Daoy (cell line): ENCODE measurements around the gene SCAF11. TPM values are rescaled to one million over a fixed set of nuclear protein-coding genes. Genes with fewer than 3 reads are reported as not detected.

Experiments used
- DNase-seq: peaks from one replicate; pipeline ENCODE4 v3.0.0-alpha.2; 2015; ENCODE audit warnings: low read depth
- total RNA-seq: library from RNA; depleted of rRNA; stranded (reverse); fragments of >200 nt; shearing (Covaris generic); gene quantifications from 2 replicates; pipeline ENCODE4 v1.2.3, GENCODE V29; 2014

SCAF11 gene
- total RNA-seq, 1 experiment from 2014 or later, result 62.7 TPM

DNA sequence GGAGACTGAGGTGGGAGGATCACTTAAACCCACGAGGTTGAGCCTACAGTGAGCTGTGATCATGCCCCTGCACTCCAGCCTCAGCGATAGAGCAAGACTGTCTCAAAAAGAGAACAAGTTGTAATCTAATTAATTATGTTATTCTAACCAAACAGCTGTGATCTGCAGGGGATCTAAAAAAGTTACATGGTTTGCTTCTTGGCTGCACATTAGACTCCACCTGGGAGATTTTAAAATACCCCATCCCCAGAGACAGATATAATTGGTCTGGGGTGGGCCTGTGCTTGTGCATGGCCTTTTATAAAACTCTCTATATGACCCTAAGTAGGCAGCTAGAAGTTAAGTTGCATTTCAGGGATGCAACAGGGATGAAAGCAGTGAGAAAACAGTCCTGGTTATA, 76.7 kb downstream of the SCAF11 start:
- DNase-seq, result no peak

DNA sequence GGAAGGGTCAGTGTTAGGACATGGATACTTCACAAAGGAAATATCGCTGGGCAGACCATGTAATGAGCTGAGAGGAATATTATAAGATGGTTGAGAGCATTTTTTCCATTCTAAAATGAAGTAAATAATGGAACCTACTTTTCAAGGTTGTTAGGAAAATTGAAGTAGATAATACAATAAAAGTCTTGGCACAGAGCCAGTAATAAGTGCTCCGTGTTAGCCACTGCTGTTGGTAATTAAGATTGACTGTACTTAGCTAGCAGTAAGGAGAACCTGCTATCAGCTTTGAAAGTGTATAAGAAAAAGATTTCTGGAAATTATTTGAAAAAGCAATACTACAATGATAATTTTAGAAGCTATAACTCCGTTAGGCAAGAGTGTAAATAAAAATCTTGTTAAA, 77.6 kb downstream of the SCAF11 start:
- no peak for DNase-seq

DNA sequence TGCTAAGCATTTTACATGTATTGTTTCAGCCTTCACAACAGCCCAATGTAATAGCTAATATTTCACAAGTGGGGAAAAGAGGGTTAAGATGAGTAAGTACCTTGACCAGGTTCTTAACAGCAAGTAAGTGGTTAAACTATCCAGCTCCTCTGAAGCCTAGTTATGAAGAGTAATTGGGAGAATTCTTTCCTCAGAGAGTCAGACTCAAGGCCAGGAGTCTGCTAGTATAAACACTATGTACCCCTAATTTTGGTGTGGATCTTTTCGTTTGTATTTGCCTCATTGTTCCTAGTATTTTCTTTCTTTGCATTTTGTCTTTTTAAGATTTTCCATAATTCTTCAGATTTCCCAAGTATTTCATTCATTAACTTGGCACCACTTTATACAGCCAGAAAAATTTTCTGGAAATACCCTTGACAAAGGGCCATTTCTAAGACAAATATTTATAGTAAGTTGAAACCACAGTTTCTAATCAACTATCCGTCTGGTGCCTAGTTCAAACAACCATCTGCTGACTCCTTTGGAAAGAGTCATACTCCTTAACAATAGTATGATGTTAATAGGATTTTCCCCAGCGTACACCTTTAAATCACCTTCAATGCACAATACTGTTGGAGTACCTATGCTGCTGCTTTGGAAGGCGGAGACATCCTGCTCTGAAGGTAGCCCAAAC, 81.2 kb downstream of the SCAF11 start:
- no peak for DNase-seq

DNA sequence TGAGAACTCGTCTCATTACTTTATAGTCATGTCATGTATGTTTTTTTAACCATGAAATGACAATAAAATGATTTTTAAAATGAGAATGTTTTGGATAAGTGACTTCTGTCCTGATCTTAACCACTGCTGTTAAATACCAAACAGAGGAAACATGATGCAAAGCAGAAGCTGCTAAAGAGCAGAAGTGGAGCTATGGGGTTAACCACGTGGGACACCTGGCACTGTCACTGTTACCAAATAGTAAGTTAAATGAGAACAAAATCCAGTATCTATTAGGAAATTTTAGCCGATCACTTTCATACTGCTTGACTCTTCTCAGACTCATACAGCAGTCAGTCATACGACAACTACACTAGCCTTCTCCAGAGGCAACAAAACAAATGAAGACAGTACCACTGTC, 82.4 kb downstream of the SCAF11 start:
- no peak for DNase-seq

DNA sequence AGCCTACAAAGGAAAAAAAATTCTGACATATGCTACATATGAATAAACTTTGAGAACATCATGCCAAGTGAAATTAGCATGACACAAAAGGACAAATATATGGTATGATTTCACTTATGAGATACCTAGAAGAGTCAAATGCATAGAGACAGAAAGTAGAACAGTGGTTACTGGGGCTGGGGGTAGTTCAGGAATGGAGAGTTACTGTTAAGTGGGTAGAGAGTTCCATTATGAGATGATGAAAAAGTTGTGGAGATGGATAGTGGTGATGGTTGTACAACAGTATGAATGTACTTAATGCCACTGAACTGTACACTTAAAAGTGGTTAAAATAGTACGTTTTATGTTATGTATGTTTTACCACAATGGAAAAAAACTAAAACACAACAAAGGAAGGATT, 92.3 kb downstream of the SCAF11 start:
- no peak for DNase-seq

DNA sequence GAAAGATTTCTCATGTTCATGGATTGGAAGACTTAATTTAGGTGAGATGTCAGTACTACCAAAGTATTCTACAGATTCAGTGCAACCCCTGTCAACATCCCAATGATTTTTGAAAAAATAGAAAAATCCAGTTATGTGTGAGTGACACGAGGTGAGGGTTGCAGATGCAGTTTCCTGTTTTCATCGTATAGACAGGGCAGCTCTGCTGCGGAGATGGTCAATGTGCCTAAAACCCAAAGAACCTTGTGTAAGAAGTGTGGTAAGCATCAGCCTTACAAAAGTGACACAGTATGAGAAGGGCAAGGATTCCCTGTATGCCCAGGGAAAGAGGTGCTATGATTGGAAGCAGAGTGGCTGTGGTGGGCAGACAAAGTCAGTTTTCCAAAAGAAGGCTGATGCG, 94.4 kb downstream of the SCAF11 start:
- no peak for DNase-seq

DNA sequence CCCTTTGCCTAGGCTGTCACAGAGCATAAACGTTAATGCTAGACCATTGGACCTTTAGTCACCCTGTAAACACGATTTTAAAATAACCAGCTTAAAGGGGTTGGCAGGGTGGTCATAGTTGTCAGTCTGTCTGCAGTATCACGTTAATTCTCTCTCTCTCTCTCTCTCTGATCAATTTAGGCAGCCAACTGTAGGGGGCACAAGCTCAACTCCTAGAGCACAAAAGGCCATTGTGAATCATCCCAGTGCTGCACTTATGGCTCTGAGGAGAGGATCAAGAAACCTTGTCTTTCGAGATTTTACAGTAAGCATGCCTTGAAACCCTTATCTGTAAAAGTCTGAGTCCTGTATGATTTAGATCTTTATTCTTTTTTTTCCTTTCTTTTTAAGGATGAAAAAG, 97.1 kb downstream of the SCAF11 start:
- no peak for DNase-seq

DNA sequence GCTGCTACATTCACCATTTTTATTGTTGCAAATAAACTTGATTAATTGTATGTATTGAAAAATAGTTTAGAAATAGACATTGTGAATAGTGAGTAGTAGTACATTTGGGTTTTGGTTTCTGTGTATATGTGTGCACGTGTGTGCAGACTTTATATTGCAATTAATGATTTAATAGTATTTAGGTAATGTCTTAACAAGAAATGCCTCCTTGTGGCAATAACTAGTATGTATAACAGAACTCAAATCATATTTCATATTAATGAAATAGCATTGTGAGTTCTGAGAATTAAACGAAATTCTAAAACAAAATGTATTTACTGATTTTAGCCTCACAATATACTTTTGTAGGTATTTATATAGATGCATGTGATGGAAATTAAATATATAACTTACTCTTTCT, 100.1 kb downstream of the SCAF11 start:
- DNase-seq, result no peak

DNA sequence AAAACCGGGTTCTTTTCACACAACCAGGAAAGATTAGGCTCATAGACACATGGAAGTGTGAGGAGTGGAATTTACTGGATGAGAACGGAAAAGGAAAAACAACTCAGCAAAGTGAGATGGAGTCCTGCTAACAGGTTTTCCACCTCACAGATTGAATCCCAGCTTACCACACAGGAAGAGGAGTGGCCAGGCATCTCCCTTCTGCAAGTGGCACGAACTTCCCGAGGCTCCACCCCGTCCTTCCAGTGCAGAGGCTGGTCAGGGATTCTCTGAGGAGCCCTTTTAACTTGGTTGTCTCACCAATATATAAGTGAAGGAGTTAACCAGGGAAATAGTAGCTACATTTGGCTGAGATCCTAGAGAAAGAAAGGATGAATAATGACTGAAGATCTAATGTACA, 102.8 kb downstream of the SCAF11 start:
- DNase-seq, result no peak

DNA sequence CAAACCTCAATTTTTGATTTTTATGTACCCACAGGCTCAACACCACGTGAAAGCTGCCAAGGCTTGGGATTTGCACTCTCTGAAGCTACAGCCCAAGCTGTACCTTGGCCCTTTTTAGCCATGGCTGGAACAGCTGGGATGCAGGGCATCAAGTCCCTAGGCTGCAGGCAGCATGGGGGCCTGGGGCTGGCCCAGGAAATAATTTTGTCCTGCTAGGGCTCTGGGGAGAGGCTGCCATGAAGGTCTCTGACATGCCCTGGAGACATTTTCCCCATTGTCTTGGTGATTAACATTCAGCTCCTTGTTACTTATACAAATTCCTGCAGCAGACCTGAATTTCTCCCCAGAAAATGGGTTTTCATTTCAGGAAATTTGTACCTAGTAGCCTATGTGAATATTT, 103.7 kb downstream of the SCAF11 start:
- no peak for DNase-seq

DNA sequence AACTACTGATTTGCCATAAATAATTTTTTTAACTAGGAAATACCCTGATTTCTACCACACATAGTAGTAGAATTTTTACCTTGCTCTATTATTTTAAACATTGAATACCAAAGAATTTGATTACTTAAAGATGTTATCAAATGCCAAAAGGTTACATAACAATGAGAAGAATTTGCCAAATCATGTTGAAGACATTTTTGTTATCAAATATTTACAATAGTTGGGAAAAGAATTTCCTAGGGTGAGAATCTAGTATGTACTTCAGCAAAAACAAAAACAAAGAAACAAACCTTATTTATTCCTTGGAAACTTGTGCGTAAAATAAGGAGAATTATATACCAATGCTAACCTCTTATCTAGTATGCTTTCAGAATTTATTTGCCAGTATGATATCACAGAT, 107.2 kb downstream of the SCAF11 start:
- DNase-seq, result no peak

DNA sequence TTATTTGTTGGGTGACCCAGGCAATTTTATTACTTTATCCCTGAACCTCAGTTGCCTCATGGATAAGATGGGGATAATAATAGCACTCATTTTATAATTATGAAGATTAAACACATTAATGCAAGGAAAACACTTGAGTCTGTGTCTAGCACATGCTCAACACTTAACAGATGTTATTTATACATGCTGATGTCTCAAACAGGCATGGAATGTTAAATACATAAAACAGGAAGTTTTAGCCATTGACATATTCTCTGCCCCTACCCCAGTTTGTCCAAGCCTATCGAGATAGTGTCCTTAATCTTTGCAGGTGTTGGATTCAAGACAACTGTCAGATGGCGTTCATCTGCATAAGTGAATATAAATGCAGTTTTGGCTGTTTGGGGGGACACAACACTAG, 109.8 kb downstream of the SCAF11 start:
- DNase-seq, result no peak

DNA sequence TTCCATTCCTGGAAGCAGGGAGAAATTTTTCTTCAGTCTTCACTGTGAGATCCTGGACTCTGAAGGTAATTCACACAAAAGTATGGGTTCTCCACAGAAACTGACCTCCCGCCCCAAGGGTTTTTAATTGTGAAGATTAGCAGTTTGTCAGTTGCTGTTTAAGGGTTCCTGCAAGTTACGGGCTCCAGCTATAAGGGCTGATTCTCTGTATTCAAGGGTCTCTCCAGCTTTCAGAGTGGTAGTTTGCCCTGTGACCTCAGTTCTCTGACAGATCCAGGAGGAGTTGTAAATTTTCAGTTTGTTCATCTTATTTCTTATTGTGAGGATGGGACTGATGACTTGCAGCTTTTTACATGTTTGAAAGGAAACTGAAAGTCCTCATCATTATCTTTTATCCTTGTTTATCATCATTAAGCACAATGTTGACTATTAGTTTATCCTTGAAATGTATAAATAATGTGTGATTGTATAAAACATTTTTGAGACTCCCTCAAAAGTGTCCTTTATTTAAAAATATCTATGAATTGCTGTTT, 110.9 kb downstream of the SCAF11 start:
- no peak for DNase-seq

DNA sequence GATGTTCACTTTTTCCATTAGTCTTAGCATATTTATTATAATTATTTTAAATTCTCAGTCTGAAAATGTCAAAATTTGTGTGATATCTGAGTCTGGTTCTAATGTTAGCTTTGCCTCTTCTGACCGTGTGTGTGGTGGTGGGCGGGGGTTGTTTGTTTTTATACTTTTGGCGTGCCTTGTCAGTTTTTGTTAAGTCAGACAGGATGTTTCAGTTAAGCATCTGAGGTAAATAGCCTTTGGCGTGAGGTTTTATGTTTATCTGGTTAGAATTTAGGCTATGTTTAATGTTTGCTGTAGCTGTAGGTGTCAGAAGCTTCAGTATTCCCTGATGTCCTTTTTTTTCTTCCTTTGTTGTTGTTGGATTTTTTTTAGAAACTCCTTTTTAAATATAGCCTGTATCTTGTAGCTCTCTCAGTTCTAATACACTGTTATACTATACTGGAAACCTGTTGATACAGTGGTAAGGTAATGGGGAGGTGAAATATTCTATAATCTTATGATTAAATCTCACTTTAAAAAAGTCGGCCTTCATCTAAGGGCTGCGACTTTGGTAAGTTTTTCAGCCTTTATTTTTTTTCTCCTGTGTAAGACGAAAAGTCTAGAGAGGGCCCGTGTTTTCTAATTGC, 111.6 kb downstream of the SCAF11 start:
- no peak for DNase-seq

DNA sequence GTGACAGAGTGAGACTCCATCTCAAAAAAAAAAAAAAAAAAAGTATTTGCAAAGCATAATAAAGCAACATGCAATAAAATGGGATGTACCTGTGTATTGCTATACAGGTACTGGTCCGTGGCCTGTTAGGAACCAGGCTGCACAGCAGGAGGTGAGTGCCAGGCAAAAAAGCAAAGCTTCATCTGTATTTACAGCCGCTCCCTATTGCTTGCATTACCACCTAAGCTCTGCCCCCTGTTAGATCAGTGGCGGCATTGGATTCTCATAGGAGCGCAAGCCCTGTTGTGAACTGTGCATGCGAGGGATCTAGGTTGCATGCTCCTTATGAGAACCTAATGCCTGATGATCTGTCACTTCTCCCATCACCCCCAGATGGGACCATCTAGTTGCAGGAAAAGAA, 113.3 kb downstream of the SCAF11 start:
- DNase-seq, result no peak

DNA sequence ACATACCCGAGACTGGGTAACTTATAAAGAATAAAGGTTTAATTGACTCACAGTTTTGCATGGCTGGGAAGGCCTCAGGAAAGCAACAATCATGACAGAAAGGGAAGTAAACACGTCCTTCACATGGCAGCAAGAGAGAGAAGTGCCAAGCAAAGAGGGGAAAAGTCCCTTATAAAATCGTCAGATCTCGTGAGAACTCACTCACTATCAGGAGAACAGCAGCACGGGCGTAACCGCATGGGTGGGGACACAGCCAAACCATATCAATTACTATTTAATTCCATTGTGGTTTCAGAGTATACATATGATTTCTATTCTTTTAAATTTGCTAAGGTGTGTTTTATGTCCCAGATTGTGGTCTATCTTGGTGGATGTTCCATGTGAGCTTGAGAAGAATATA, 117.9 kb downstream of the SCAF11 start:
- no peak for DNase-seq
